Common myeloid progenitor, CD34-positive (primary cell): ENCODE data around the gene TNFAIP1.

Source experiments
- CTCF ChIA-PET: fragments of 350-600 bp; sonication (Branson Sonifier 250); formaldehyde crosslinking; loops from one replicate; lab custom pipeline; 2021; ENCODE audit warnings: antibody characterized with exemption; lab: Charles Lee
- POLR2A ChIA-PET: fragments of 350-600 bp; sonication (Branson Sonifier 250); formaldehyde crosslinking; loops from one replicate; lab custom pipeline; 2021; ENCODE audit warnings: antibody characterized with exemption; lab: Charles Lee
- DNase-seq, 3 donors: peaks; one replicate each; pipeline versions ENCODE4 v3.0.0 to v3.0.0-alpha.2; 2013
- H3K27ac ChIP-seq, 2 experiments: 1 replicate in 1 of 2; 2 replicates in 1 of 2; pipeline ENCODE4 v1.7.0; 2013; ENCODE audit warnings: inconsistent platforms in 2 of 2, low read length in 2 of 2, mild to moderate bottlenecking in 2 of 2, low read depth in 1 of 2, moderate library complexity in 1 of 2; ENCODE audit not compliant: severe bottlenecking in 2 of 2, insufficient read depth in 1 of 2, poor library complexity in 1 of 2
- H3K27me3 ChIP-seq, 5 experiments: replicated peaks in 2 of 5; 1 replicate in 3 of 5; 2 replicates in 2 of 5; pipeline versions ENCODE4 v1.6.1 to v1.7.0; 2013; ENCODE audit warnings: low read length in 4 of 5, mild to moderate bottlenecking in 2 of 5, moderate library complexity in 2 of 5, inconsistent platforms in 1 of 5; ENCODE audit not compliant: insufficient read depth in 5 of 5, control insufficient read depth in 4 of 5
- H3K36me3 ChIP-seq, 4 experiments: 1 replicate in 2 of 4; 2 replicates in 2 of 4; pipeline versions ENCODE4 v1.6.1 to v1.7.0; 2013; ENCODE audit warnings: low read length in 3 of 4, control low read depth in 1 of 4, mild to moderate bottlenecking in 1 of 4; ENCODE audit not compliant: control insufficient read depth in 4 of 4, insufficient read depth in 4 of 4
- H3K4me1 ChIP-seq, 4 experiments: 1 replicate in 3 of 4; 2 replicates in 1 of 4; pipeline versions ENCODE4 v1.6.1 to v1.7.1; 2013; ENCODE audit warnings: low read length in 3 of 4, mild to moderate bottlenecking in 3 of 4, control low read depth in 1 of 4, inconsistent platforms in 1 of 4, moderate library complexity in 1 of 4; ENCODE audit not compliant: control insufficient read depth in 4 of 4, insufficient read depth in 4 of 4; ENCODE audit errors: control extremely low read depth in 1 of 4
- H3K4me3 ChIP-seq, 7 experiments: 1 replicate in 4 of 7; 2 replicates in 3 of 7; pipeline versions ENCODE4 v1.5.1 to v1.7.0; 2013; ENCODE audit warnings: mild to moderate bottlenecking in 7 of 7, low read length in 6 of 7, moderate library complexity in 6 of 7, inconsistent platforms in 2 of 7, low read depth in 2 of 7, control low read depth in 1 of 7; ENCODE audit not compliant: insufficient read depth in 4 of 7, control insufficient read depth in 1 of 7; ENCODE audit errors: extremely low read depth in 1 of 7
- H3K9me3 ChIP-seq, 5 experiments: 1 replicate in 4 of 5; 2 replicates in 1 of 5; pipeline versions ENCODE4 v1.6.1 to v1.7.1; 2013; ENCODE audit warnings: low read length in 4 of 5, mild to moderate bottlenecking in 2 of 5, inconsistent platforms in 1 of 5, low read depth in 1 of 5, moderate library complexity in 1 of 5; ENCODE audit not compliant: control insufficient read depth in 4 of 5, insufficient read depth in 2 of 5; ENCODE audit errors: control extremely low read depth in 1 of 5
- WGBS: methylation state at CpG from one replicate; pipeline ENCODE4 v1.1.5; 2013; ENCODE audit not compliant: insufficient coverage; 5-methylcytosine and 5-hydroxymethylcytosine counted together

Gene TNFAIP1

GRCh38 chr17:28295677-28296578 lies 39.6 kb upstream of the TNFAIP1 start:
- ChIA-PET POLR2A (no interaction called here), CTCF (interaction anchor here (0.7 to 1.0 kb wide), 2 partner anchors 15 to 26 kb away, joined by 3 to 5 read pairs; no protein-coding TSS in a partner anchor)
- no peak for DNase-seq
- Histone ChIP-seq H3K36me3 (no peaks in the 10 kb centered on the region), H3K4me1 (no peaks in the 10 kb centered on the region), H3K9me3 (no peaks in the 10 kb centered on the region), H3K27ac (no peak overlapping the region), H3K27me3 (peaks cover 2 to 19% (median 10%) of the 10 kb centered on the region in 5 experiments), H3K4me3 (no peak overlapping the region)
- WGBS = 100% methylated on average over 1 of the region's 3 CpGs

GRCh38 chr17:28298449-28298848 lies 37.1 kb upstream of the TNFAIP1 start:
- no peaks in the 10 kb centered on the region for H3K36me3 ChIP-seq
- H3K4me3 ChIP-seq = no peak overlapping the region
- peaks cover 0 to 12% (median 4%) of the 10 kb centered on the region in 5 experiments for H3K27me3 ChIP-seq
- no peak overlapping the region for H3K27ac ChIP-seq
- POLR2A ChIA-PET = interaction anchor here (0.6 kb wide), 1 partner anchor 89 kb away, joined by 4 read pairs; no protein-coding TSS in a partner anchor
- DNase-seq = no peak
- WGBS = no CpG with 5 or more reads among the region's 3 CpGs
- CTCF ChIA-PET = no interaction called here
- H3K9me3 ChIP-seq = no peaks in the 10 kb centered on the region
- H3K4me1 ChIP-seq = no peaks in the 10 kb centered on the region

- DNase-seq = no peak
- 36% methylated on average over 36 of the region's 38 CpGs for WGBS
- no peaks in the 10 kb centered on the region for H3K36me3 ChIP-seq
- H3K27me3 ChIP-seq = peaks cover 12 to 39% (median 16%) of the 10 kb centered on the region in 5 experiments
- POLR2A ChIA-PET = no interaction called here
- H3K4me3 ChIP-seq = no peak overlapping the region
- CTCF ChIA-PET = no interaction called here
- no peak overlapping the region for H3K27ac ChIP-seq
- H3K9me3 ChIP-seq = no peaks in the 10 kb centered on the region
- H3K4me1 ChIP-seq = no peaks in the 10 kb centered on the region
Measured at GRCh38 chr17:28306954-28307401, 28.6 kb upstream of the TNFAIP1 start.

- DNase-seq = no peak
- no peaks in the 10 kb centered on the region for H3K9me3 ChIP-seq
- H3K36me3 ChIP-seq = no peaks in the 10 kb centered on the region
- peaks cover 0 to 17% (median 10%) of the 10 kb centered on the region in 4 experiments for H3K4me1 ChIP-seq
- peaks cover 0 to 11% (median 5%) of the 10 kb centered on the region in 5 experiments for H3K27me3 ChIP-seq
- WGBS = no CpG with 5 or more reads among the region's 2 CpGs
- CTCF ChIA-PET = no interaction called here
- no peak overlapping the region for H3K27ac ChIP-seq
- POLR2A ChIA-PET = no interaction called here
- H3K4me3 ChIP-seq = no peak overlapping the region
Measured at GRCh38 chr17:28313841-28314240, 21.7 kb upstream of the TNFAIP1 start.

GRCh38 chr17:28315846-28316705 lies 19.5 kb upstream of the TNFAIP1 start:
- H3K27me3 ChIP-seq = peaks cover 0 to 11% (median 5%) of the 10 kb centered on the region in 5 experiments
- H3K4me1 ChIP-seq = peaks cover 0 to 32% (median 22%) of the 10 kb centered on the region in 4 experiments
- H3K4me3 ChIP-seq = no peak overlapping the region
- H3K9me3 ChIP-seq = no peaks in the 10 kb centered on the region
- H3K36me3 ChIP-seq = peaks cover 0 to 2% (median 0%) of the 10 kb centered on the region in 4 experiments
- no peak overlapping the region for H3K27ac ChIP-seq
- no peak for DNase-seq
- ChIA-PET POLR2A (interaction anchor here (0.7 kb wide), 1 partner anchor 802 kb away, joined by 3 read pairs; no protein-coding TSS in a partner anchor), CTCF (no interaction called here)
- 100% methylated on average over 1 of the region's 4 CpGs for WGBS

GRCh38 chr17:28317099-28317965 lies 18.2 kb upstream of the TNFAIP1 start:
- H3K4me3 ChIP-seq = peak overlapping the region in 2 of 7 experiments; percentile 75 to 80
- peaks cover 0 to 42% (median 22%) of the 10 kb centered on the region in 4 experiments for H3K4me1 ChIP-seq
- DNase-seq = no peak
- ChIA-PET CTCF (interaction anchor here (1.2 to 1.4 kb wide), 2 partner anchors 14 to 66 kb away, joined by 3 to 4 read pairs; no protein-coding TSS in a partner anchor), POLR2A (no interaction called here)
- WGBS = 92% methylated on average over 16 of the region's 21 CpGs
- no peaks in the 10 kb centered on the region for H3K9me3 ChIP-seq
- peaks cover 0 to 11% (median 5%) of the 10 kb centered on the region in 5 experiments for H3K27me3 ChIP-seq
- H3K36me3 ChIP-seq = peaks cover 0 to 4% (median 0%) of the 10 kb centered on the region in 4 experiments
- no peak overlapping the region for H3K27ac ChIP-seq
